Hepatocyte (in vitro differentiated cells): ENCODE measurements around the gene SLC9B1. TPM values are rescaled to one million over a fixed set of nuclear protein-coding genes. Genes with fewer than 3 reads are reported as not detected.

ENCODE experiments used
- DNase-seq: peaks from one replicate; pipeline ENCODE4 v3.0.0-alpha.2; 2016; ENCODE audit warnings: low spot score
- H2AFZ ChIP-seq: fragments of 200-600 bp; sonication (generic); 2 replicates; pipeline ENCODE4 v1.6.0; 2016; ENCODE audit warnings: antibody characterized with exemption, mild to moderate bottlenecking
- H3K27ac ChIP-seq: fragments of 200-600 bp; sonication (generic); 2 replicates; pipeline ENCODE4 v1.5.1; 2016; ENCODE audit warnings: mild to moderate bottlenecking
- H3K27me3 ChIP-seq: fragments of 200-600 bp; sonication (generic); 2 replicates; pipeline ENCODE4 v1.6.1; 2016
- H3K36me3 ChIP-seq: fragments of 200-600 bp; sonication (generic); replicated peaks from 2 replicates; pipeline ENCODE4 v1.5.1; 2016; ENCODE audit warnings: low read depth; ENCODE audit not compliant: insufficient read depth
- H3K4me1 ChIP-seq: fragments of 200-600 bp; sonication (generic); 2 replicates; pipeline ENCODE4 v1.5.1; 2016; ENCODE audit warnings: mild to moderate bottlenecking, moderate library complexity; ENCODE audit not compliant: insufficient read depth
- H3K4me2 ChIP-seq: fragments of 200-600 bp; sonication (generic); 2 replicates; pipeline ENCODE4 v1.6.0; 2016
- H3K4me3 ChIP-seq: fragments of 200-600 bp; sonication (generic); 2 replicates; pipeline ENCODE4 v1.5.1; 2016; ENCODE audit warnings: mild to moderate bottlenecking
- H3K79me2 ChIP-seq: fragments of 200-600 bp; sonication (generic); 2 replicates; pipeline ENCODE4 v1.6.0; 2017; ENCODE audit warnings: mild to moderate bottlenecking
- H3K9me2 ChIP-seq: fragments of 200-600 bp; sonication (generic); replicated peaks from 2 replicates; pipeline ENCODE4 v1.6.0; 2017; ENCODE audit warnings: mild to moderate bottlenecking; ENCODE audit not compliant: insufficient read depth
- H3K9me3 ChIP-seq: fragments of 200-600 bp; sonication (generic); 2 replicates; pipeline ENCODE4 v1.5.1; 2016; ENCODE audit warnings: low read depth, mild to moderate bottlenecking
- H4K20me1 ChIP-seq: fragments of 200-600 bp; sonication (generic); 2 replicates; pipeline ENCODE4 v1.6.0; 2016; ENCODE audit warnings: mild to moderate bottlenecking; ENCODE audit not compliant: insufficient read depth, poor library complexity, severe bottlenecking
- CTCF ChIP-seq: fragments of 200-600 bp; sonication (generic); IDR thresholded peaks from 2 replicates; pipeline ENCODE4 v1.5.1; 2016; ENCODE audit warnings: antibody characterized with exemption, mild to moderate bottlenecking; ENCODE audit not compliant: poor library complexity
- EZH2 ChIP-seq: fragments of 200-600 bp; sonication (generic); IDR thresholded peaks from 2 replicates; pipeline ENCODE4 v1.6.1; 2016; ENCODE audit warnings: antibody characterized with exemption, mild to moderate bottlenecking, borderline replicate concordance
- EZH2phosphoT487 ChIP-seq: fragments of 200-600 bp; sonication (generic); IDR thresholded peaks from one replicate; pipeline ENCODE4 v1.6.1; 2018; ENCODE audit warnings: antibody characterized with exemption, mild to moderate bottlenecking, low read depth, moderate library complexity; ENCODE audit not compliant: unreplicated experiment, severe bottlenecking
- WGBS: methylation state at CpG from one replicate; pipeline ENCODE4 v1.1.6; 2016; ENCODE audit warnings: low lambda C conversion rate; ENCODE audit errors: missing lambda C conversion rate; 5-methylcytosine and 5-hydroxymethylcytosine counted together
- polyA plus RNA-seq: library from polyadenylated mRNA; unstranded; fragments of >200 nt; fragmentation: Nextera tagmentation; extraction: Ambion mirVana; gene quantifications from 2 replicates; pipeline ENCODE4 v1.2.1, GENCODE V29; 2016
- total RNA-seq: library from RNA; depleted of rRNA; stranded (reverse); fragments of >200 nt; gene quantifications from 2 replicates; pipeline ENCODE4 v1.2.3, GENCODE V29; 2014

SLC9B1 gene
- total and polyA plus RNA-seq, 2 experiments from 2014 or later, result not detected

GRCh38 chr4:103036169-103036568, 16.7 kb upstream of the SLC9B1 start:
- 90% methylated on average over 2 of the region's 2 CpGs for WGBS
- no peaks in the 10 kb centered on the region for H3K79me2 ChIP-seq

GRCh38 chr4:103032574-103032973, 13.1 kb upstream of the SLC9B1 start:
- H3K9me3 ChIP-seq, result no peaks in the 10 kb centered on the region
- no peak overlapping the region for H3K27ac ChIP-seq
- no peak overlapping the region for H3K4me3 ChIP-seq
- H3K36me3 ChIP-seq, result no peaks in the 10 kb centered on the region
- TF ChIP-seq EZH2 (no peak), CTCF (peak; percentile 43)
- H3K27me3 ChIP-seq, result no peaks in the 10 kb centered on the region
- no peaks in the 10 kb centered on the region for H4K20me1 ChIP-seq
- no peaks in the 10 kb centered on the region for H3K79me2 ChIP-seq
- H3K4me2 ChIP-seq, result no peak overlapping the region
- peak; percentile 53 for DNase-seq
- no peak overlapping the region for H2AFZ ChIP-seq
- 27% methylated on average over 2 of the region's 2 CpGs for WGBS
- H3K4me1 ChIP-seq, result no peaks in the 10 kb centered on the region
- H3K9me2 ChIP-seq, result no peaks in the 10 kb centered on the region

More at GRCh38 chr4:103036169-103036568, 16.7 kb upstream of the SLC9B1 start:
- H3K27me3 ChIP-seq, result no peaks in the 10 kb centered on the region
- no peak overlapping the region for H3K4me2 ChIP-seq
- TF ChIP-seq EZH2 (no peak), CTCF (no peak), EZH2phosphoT487 (no peak)
- H3K27ac ChIP-seq, result no peak overlapping the region
- no peaks in the 10 kb centered on the region for H3K36me3 ChIP-seq
- H3K9me3 ChIP-seq, result no peaks in the 10 kb centered on the region
- H3K4me1 ChIP-seq, result no peaks in the 10 kb centered on the region
- H2AFZ ChIP-seq, result no peak overlapping the region
- no peak for DNase-seq
- no peak overlapping the region for H3K4me3 ChIP-seq
- H4K20me1 ChIP-seq, result no peaks in the 10 kb centered on the region
- no peaks in the 10 kb centered on the region for H3K9me2 ChIP-seq

- no peak overlapping the region for H3K4me3 ChIP-seq
- H3K27me3 ChIP-seq, result no peaks in the 10 kb centered on the region
- no peaks in the 10 kb centered on the region for H3K4me1 ChIP-seq
- H3K9me3 ChIP-seq, result no peaks in the 10 kb centered on the region
- no peaks in the 10 kb centered on the region for H3K9me2 ChIP-seq
- no peaks in the 10 kb centered on the region for H3K36me3 ChIP-seq
- H3K4me2 ChIP-seq, result no peak overlapping the region
- no peaks in the 10 kb centered on the region for H3K79me2 ChIP-seq
- no peak for TF ChIP-seq EZH2
- TF ChIP-seq EZH2phosphoT487, result no peak
- no peak for TF ChIP-seq CTCF
- no peak for DNase-seq
- H2AFZ ChIP-seq, result no peak overlapping the region
- H3K27ac ChIP-seq, result no peak overlapping the region
- H4K20me1 ChIP-seq, result no peaks in the 10 kb centered on the region
- 93% methylated on average over 3 of the region's 3 CpGs for WGBS
These were observed 11.3 kb upstream of the SLC9B1 start for GRCh38 chr4:103030791-103031190.

GRCh38 chr4:103029300-103029699, 9.8 kb upstream of the SLC9B1 start:
- DNase-seq, result no peak
- 92% methylated on average over 1 of the region's 1 CpG for WGBS
- H3K79me2 ChIP-seq, result no peaks in the 10 kb centered on the region
- H3K9me3 ChIP-seq, result no peaks in the 10 kb centered on the region
- no peaks in the 10 kb centered on the region for H3K27me3 ChIP-seq
- H3K4me2 ChIP-seq, result no peak overlapping the region
- no peak overlapping the region for H3K27ac ChIP-seq
- no peaks in the 10 kb centered on the region for H3K36me3 ChIP-seq
- no peak for TF ChIP-seq CTCF
- H2AFZ ChIP-seq, result no peak overlapping the region
- no peak overlapping the region for H3K4me3 ChIP-seq
- no peaks in the 10 kb centered on the region for H3K9me2 ChIP-seq
- no peaks in the 10 kb centered on the region for H4K20me1 ChIP-seq
- H3K4me1 ChIP-seq, result no peaks in the 10 kb centered on the region
